HG03354 (cell line): Measurements from ENCODE around the gene NUBP1.
"Not testable (repeated sequence)": the region's sequence is repeated elsewhere in the genome, so short reads cannot be mapped to it uniquely, and the experiment has no call there.

Experiments used
- ATAC-seq: cut with Tn5 transposase; IDR thresholded peaks from one replicate; pipeline ENCODE4 v1.9.1; 2021; ENCODE audit warnings: mild to moderate bottlenecking; ENCODE audit not compliant: unreplicated experiment, poor library complexity, severe bottlenecking

The NUBP1 gene

DNA sequence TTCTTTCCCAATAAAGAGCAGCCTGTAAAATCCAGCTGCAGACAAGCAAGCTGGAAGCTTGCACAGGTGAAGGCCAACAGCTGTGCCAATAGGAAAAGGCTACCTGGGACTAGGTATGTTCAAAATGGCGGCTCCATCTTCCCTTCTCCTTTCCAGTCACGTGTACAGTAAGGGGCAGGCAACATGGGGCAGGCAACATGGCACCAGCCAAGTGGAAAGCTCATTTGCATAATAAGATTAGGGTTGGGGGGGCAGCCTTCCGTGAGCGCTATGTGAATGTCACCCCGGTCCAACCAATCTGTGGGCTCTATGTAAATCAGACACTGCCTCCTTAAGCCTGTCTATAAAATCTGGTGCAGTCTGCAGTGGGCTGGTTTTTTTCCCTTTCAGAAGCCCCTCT lies 43.7 kb downstream of the NUBP1 start:
- no peak for ATAC-seq

DNA sequence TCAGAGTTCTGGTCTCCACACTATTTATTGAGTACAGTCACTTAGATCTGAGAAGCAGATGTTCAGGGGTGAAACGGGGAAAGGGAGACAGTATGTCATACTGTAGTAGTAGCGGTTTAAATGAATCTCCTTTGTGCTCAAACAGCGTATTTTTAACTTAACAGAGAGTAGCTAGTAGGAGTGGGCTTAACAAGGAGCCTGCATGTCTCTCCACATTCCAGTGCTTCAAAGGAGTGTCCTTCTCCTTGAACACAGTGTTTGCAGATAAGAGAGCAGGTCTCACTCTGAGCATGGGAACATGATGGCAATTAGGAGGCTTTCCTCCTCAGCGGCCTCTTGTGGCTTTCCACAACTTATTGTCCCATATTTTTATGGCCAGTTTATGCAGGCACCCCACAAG lies 45.0 kb downstream of the NUBP1 start:
- not testable (repeated sequence) for ATAC-seq

DNA sequence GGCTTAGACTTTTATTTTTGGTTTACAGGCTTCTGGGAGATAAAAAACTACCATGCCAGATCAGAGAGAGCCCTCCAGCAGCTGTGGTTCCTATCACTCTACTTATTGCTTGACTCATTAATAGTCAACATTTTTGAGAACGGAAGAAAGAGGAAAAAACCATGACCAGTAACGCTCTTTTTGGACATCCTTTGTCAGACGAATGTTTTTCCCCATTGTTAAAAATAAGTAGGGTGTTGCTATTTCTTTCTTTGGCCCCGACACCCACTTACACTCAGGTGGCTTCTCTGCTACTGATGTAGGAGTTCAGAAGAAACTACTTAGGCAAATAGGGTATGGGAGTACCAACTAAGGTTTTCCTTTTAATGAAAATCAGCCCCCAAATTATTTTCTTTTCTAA lies 47.4 kb downstream of the NUBP1 start:
- peak; percentile 45 for ATAC-seq

DNA sequence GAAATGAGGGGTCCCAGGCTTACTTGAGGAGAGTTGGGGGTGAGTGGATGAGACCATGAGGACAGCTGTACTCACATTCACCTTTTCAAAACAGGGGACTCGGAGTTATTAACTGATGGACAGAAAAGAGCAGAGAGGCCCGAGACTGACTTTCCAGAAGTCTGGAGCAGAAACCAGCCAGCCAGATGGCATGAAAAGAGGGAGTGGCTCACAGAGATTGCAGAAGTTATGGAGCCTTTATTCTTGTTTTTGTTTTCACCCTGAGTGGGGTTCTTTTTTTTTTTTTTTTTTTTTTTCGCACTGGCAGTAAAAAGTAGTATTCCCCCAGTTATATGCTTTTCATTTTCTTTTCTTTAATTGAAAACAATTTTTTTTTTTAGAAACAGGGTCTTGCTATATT lies 56.1 kb downstream of the NUBP1 start:
- ATAC-seq: no peak

DNA sequence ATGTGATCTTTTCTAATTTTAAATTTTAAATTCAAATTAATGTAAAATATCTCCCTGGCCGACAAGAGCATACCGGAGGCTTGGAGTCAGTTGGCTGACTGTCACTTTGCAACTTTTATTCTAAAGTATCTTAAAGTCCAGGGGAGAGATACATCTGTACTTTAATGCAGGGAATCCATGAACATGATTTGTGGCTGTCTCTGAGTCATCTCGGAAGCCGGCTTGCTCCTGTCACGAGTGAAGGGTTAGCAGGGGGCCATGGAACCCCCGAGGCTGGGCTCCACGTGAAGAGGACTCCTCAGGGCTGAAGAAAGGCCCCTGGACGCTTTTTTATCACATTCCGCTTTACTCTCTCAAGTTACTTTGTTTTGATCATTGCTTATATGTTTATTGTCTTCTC lies 61.7 kb downstream of the NUBP1 start:
- no peak for ATAC-seq

DNA sequence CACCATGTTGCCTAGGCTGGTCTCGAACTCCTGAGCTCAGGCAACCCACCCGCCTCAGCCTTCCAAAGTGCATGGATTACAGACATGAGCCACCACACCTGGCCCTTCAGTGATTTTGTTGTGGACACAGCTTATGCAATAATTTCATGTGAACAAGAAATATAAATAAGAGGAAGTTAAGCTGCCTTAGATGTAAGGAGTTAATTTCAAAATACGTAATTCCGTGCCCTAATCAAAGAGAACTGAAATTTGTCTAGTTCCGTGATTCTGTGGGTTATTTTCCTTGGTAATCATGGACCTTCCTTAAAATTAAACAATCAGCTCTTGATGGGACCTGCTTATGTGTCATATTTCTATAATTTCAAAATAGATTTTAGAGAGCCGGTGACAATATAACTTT lies 63.1 kb downstream of the NUBP1 start:
- ATAC-seq: no peak

DNA sequence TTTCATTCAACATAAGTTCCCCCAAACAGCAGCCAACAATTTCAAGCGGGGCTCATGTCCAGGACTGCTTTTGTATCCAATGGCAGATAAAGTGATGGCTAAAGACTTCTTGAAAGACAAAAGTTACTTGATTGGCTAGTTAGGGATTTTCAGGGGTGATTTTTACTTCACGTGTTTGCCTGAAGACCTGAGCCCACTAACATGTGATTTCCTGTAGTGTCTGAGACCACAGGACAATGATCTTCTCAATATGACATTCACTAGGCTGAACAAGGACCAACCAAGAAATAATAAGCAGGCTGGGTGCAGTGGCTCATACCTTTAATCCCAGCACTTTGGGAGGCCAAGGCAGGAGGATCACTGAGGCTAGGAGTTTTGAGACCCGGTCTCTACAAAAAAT lies 64.6 kb downstream of the NUBP1 start:
- ATAC-seq: no peak

DNA sequence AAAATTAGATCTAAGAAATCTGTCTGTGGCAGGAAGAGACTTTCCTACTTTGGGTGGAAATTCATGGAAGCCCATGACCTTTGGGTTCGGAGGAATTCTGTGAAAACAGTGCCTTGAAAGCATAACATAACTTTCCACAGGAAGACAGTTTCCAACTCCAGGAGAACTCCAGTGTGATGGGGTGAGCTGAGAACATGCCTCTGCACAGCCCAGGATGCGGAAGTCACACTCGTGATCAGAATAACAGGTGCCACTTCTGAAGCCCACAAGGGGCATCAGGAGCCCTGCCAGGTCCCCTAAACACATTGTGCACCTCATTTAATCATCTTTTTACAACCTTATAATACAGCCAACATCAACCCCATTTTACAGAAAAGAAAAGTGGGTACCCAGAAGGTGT lies 65.2 kb downstream of the NUBP1 start:
- ATAC-seq: no peak

DNA sequence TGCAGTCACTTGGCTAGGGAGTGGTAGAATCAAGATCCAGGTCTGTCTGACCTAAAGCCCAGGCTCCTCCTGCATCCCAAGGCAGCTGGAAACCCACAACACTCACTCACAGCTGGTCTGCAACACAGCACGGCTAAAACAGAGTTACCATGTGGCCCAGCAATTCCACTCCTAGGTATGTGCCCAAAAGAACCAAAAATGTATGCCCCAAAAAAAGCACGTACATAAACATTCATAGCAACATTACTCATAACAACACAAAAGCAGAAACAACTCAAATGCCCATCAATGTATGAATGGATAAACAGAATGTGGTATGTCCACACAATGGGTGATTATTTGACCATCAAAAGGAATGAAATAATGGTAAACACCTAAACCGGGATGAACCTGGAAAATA lies 66.1 kb downstream of the NUBP1 start:
- ATAC-seq: no peak

DNA sequence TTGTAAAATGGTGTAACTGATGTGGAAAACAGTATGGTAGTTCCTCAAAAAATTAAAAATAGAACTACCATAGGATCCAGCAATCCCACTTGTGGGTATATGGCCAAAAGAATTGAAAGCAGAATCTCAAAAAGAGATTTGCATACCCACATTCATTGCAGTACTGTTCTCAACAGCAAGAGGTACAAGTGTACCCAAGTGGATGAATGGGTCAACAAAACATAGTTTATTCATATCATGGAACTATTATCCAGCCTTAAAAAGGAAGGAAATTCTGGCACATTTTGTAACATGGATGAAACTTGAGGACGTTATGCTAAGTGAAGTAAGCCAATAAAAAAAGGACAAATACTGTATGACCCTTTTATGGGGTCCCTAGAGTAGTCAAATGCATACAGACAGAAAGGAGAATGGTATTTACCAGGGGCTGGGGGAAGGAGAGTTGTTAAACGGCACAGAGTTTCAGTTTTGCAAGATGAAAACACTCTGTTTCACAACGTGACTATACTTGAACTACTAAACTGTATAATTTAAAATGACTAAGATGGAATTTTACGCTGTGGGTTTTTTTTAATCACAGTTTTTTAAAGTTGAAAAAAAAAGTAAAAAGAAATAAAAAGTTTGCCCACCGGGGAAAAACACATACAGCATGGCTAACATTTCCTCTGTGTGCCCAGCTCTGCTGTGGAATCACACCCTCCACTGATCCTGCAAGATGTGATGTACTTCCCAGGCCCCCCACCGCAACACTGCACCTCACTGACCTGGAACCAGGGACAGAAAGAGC lies 68.9 kb downstream of the NUBP1 start:
- ATAC-seq: peak; percentile 81

DNA sequence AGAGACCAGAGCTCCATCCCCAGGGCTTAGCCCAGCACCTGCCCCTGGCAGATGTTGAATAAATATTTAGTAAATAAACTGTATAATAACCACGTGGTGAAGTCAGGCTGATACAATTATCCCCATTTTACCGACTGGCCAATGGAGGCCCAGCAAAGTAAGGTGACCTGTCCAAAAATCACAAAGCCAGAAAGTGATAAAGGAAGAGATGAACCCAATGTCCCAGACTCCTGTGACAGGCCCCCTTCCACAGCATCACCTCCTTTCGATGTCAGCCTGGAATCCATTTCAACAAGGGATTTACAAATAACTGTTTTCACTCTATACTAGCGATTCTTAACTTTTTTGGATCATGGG lies 69.4 kb downstream of the NUBP1 start:
- ATAC-seq: no peak

DNA sequence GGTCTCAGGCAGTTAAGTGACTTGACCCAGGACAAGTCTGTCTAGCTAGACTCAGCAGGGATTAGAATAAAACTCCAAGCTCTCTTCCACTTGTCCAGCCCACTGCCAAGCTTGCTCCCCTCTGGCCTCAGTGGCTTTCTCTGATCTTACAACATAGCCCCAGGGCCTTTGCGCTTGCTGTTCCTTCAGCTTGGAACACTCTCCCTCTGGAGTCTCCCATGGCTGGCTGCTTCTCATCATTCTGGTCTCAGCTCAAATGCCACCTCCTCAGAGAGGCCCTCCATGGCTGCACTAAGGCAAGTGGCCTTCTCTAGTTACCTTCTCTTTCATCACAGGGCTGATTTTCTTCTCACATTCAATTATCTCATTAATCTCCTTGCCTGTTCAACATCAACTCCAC lies 73.9 kb downstream of the NUBP1 start:
- no peak for ATAC-seq

DNA sequence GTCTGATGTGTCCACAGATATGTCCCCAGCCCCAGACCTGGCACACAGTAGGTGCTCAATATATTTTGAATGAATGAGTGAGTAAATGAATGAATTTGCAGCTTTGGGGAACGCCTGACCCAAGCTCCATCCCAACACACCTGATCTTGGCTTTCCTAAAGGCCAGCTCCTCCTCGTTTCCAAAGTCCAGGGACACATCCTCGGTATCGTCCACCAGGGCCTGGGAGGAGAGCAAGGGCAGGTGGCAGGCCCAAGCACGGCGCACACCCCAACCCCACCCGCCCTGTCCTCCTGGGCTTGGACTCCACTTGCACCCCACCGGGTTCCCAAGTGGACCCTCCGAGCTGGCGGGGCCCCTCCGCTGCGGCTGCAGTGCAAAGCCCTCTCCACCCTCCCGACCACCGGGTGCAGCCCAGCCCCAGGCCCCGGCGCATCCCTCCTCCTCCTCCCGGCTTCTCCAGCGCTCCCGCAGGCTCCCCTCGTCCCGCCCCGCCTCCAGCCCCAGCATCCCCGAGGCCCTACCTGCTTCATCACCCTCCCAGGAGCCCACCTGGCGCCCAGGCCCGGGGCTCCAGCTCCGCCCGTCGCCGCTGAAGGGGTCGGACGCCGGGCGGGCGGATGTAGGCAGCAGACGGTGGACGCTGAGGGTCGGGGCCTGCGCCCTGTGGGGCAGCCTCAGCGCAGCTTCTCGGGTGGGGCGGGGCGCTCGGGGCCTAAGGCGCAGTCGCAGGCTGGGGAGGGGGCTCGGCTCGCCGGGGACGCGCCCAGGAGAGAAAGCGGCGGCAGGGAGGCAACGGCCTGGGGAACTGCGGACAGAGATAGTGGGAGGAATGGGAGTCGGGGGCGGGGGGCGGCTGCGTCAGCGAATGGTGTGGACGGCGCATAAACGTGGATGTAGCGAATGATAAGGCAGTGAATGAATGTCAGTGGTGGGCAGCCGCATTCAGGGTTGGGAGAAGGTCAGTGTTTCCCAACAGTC lies 74.6 kb downstream of the NUBP1 start, which contains the start of gene TVP23A:
Gene TVP23A, minus strand, starts transcription at position 832 of the 979 bp plus-strand sequence. Its CDS starts 301 bp downstream, at position 531.
- ATAC-seq: no peak
